ENCODE results near the gene RFXANK. TPM values are rescaled to one million over a fixed set of nuclear protein-coding genes. Genes with fewer than 3 reads are reported as not detected.
A peak's percentile ranks its signal among the peaks of the same experiment; 100 is the strongest.

Gene RFXANK
- total and polyA plus RNA-seq, 2 experiments from 2014 or later, result 44.7 to 88.3 TPM

DNA sequence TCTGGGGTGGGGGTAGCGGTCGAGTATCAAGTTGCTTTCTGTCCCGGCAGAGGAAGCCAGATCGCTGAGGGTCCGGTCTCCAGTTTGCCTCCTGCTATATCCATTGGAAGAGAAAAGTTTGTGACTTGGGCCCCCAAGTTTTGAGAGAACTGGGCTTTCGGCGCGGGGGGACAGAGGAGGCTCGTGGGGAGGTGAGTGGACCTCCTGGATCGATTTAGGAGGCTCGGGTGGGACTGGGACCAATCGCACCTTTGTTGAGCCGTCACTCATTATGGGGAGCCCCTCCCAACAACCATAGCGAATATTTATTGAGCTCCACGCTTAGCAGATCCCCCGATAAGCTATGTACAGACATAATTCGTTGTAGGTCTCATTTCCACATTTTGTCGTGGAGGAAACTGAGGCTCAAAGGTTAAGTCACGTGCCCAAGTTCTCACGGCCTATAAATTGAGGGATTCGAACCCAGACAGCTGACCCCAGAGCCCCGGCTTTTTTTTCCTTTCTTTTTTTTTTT is 909 bp downstream of the RFXANK start:
- Histone ChIP-seq H3K27ac (peak overlapping the region; percentile 22), H3K4me2 (peak overlapping the region; percentile 72), H3K9me3 (ENCODE audit: low read depth) (no peaks in the 10 kb centered on the region), H3K79me2 (peaks cover 41% of the 10 kb centered on the region), H4K20me1 (ENCODE audit: insufficient read depth, poor library complexity, severe bottlenecking) (no peaks in the 10 kb centered on the region), H3K4me1 (ENCODE audit: insufficient read depth) (peaks cover 12% of the 10 kb centered on the region), H3K36me3 (replicated peaks; ENCODE audit: insufficient read depth, low read depth) (no peaks in the 10 kb centered on the region), H2AFZ (peak overlapping the region; percentile 54), H3K27me3 (no peaks in the 10 kb centered on the region), H3K4me3 (peak overlapping the region; percentile 37), H3K9me2 (replicated peaks; ENCODE audit: insufficient read depth) (no peaks in the 10 kb centered on the region)
- DNase-seq (ENCODE audit: low spot score), result no peak
- TF ChIP-seq, protein P1, sequence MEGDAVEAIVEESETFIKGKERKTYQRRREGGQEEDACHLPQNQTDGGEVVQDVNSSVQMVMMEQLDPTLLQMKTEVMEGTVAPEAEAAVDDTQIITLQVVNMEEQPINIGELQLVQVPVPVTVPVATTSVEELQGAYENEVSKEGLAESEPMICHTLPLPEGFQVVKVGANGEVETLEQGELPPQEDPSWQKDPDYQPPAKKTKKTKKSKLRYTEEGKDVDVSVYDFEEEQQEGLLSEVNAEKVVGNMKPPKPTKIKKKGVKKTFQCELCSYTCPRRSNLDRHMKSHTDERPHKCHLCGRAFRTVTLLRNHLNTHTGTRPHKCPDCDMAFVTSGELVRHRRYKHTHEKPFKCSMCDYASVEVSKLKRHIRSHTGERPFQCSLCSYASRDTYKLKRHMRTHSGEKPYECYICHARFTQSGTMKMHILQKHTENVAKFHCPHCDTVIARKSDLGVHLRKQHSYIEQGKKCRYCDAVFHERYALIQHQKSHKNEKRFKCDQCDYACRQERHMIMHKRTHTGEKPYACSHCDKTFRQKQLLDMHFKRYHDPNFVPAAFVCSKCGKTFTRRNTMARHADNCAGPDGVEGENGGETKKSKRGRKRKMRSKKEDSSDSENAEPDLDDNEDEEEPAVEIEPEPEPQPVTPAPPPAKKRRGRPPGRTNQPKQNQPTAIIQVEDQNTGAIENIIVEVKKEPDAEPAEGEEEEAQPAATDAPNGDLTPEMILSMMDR (IDR thresholded peaks at IDR 0.05; ENCODE audit: poor library complexity), result no peak
- TF ChIP-seq EZH2phosphoT487 (IDR thresholded peaks at IDR 0.05; ENCODE audit: low read depth, severe bottlenecking, unreplicated experiment) (no peak), EZH2 (IDR thresholded peaks at IDR 0.05; ENCODE audit: borderline replicate concordance) (no peak)
- WGBS (ENCODE audit: low lambda C conversion rate, missing lambda C conversion rate), result 2% methylated on average over 22 of the region's 22 CpGs

DNA sequence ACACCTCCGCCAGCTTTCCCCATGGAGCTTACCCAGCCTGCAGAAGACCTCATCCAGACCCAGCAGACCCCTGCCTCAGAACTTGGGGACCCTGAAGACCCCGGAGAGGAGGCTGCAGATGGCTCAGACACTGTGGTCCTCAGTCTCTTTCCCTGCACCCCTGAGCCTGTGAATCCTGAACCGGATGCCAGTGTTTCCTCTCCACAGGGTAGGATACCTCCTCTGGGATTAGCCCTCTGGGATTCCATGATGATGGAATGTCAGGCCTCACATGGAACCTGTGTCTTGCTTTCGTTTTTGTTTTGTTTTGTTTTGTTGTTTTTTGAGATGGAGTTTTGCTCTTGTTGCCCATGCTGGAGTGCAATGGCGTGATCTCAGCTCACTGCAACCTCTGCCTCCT is 1.9 kb downstream of the RFXANK start:
- no peaks in the 10 kb centered on the region for H4K20me1 ChIP-seq (ENCODE audit: insufficient read depth, poor library complexity, severe bottlenecking)
- H3K4me1 ChIP-seq (ENCODE audit: insufficient read depth), result peaks cover 12% of the 10 kb centered on the region
- H3K9me3 ChIP-seq (ENCODE audit: low read depth), result no peaks in the 10 kb centered on the region
- no peak overlapping the region for H3K27ac ChIP-seq
- WGBS (ENCODE audit: low lambda C conversion rate, missing lambda C conversion rate), result 92% methylated on average over 5 of the region's 5 CpGs
- H3K4me2 ChIP-seq, result peak overlapping the region; percentile 72
- H2AFZ ChIP-seq, result no peak overlapping the region
- peaks cover 41% of the 10 kb centered on the region for H3K79me2 ChIP-seq
- no peak for DNase-seq (ENCODE audit: low spot score)
- no peaks in the 10 kb centered on the region for H3K36me3 ChIP-seq (replicated peaks; ENCODE audit: insufficient read depth, low read depth)
- no peak overlapping the region for H3K4me3 ChIP-seq
- no peaks in the 10 kb centered on the region for H3K27me3 ChIP-seq
- TF ChIP-seq, protein P1 (IDR thresholded peaks at IDR 0.05; ENCODE audit: poor library complexity), result no peak
- H3K9me2 ChIP-seq (replicated peaks; ENCODE audit: insufficient read depth), result no peaks in the 10 kb centered on the region

DNA sequence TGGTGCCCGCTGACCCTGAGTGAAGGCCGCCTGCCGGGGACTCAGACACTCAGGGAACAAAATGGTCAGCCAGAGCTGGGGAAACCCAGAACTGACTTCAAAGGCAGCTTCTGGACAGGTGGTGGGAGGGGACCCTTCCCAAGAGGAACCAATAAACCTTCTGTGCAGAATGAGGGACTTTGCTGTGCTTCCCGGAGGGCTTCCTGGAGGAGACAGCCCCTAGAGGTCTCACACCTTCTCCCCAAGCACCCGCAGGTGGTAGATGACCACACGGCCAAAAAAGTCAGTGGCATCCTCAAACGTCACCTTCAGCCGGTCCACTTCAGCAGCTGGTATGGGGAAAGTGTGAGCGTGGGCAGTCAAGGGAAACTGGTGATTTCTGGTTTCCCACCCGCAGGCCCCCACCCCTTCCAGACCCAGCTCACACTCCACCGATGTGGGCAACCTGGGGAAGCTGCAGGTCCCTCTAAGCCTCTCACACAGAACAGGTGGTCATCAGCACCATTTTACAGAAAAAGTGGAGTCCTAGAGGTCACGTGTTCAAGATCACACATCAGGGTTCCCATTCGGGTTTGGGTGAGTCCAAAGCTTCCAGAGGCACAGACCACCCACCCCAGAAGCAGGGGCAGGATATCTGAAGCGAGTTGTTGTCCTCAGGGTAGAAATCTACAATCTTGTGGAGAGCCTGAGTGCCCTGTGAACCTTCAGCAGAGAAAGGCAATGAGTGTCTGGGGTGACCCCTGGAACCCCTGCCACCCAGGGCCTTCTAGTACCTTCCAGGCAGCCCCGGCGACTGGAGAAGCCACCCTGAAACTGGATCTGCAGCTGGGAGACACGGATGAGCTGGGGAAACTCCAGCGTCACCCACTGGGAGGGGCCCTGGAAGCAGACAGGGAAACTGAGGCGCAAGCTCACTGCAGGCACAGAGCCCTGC is 9.9 kb downstream of the RFXANK start:
- Histone ChIP-seq H3K4me2 (peak overlapping the region; percentile 92), H3K27me3 (peaks cover 4% of the 10 kb centered on the region), H4K20me1 (ENCODE audit: insufficient read depth, poor library complexity, severe bottlenecking) (no peaks in the 10 kb centered on the region), H3K9me3 (ENCODE audit: low read depth) (no peaks in the 10 kb centered on the region), H2AFZ (no peak overlapping the region), H3K9me2 (replicated peaks; ENCODE audit: insufficient read depth) (no peaks in the 10 kb centered on the region), H3K4me3 (no peak overlapping the region), H3K27ac (no peak overlapping the region), H3K4me1 (ENCODE audit: insufficient read depth) (no peaks in the 10 kb centered on the region), H3K79me2 (peaks cover 2% of the 10 kb centered on the region), H3K36me3 (replicated peaks; ENCODE audit: insufficient read depth, low read depth) (no peaks in the 10 kb centered on the region)
- TF ChIP-seq, protein P1 (IDR thresholded peaks at IDR 0.05; ENCODE audit: poor library complexity), result no peak
- TF ChIP-seq EZH2 (IDR thresholded peaks at IDR 0.05; ENCODE audit: borderline replicate concordance) (no peak), EZH2phosphoT487 (IDR thresholded peaks at IDR 0.05; ENCODE audit: low read depth, severe bottlenecking, unreplicated experiment) (no peak)
- WGBS (ENCODE audit: low lambda C conversion rate, missing lambda C conversion rate), result 83% methylated on average over 19 of the region's 19 CpGs
- DNase-seq (ENCODE audit: low spot score), result no peak
